ENCODE measurements around the gene ZNF692. TPM values are rescaled to one million over a fixed set of nuclear protein-coding genes. Genes with fewer than 3 reads are reported as not detected.

Gene ZNF692
- polyA plus RNA-seq, 2 donors, result 36.3 to 120 TPM

DNA sequence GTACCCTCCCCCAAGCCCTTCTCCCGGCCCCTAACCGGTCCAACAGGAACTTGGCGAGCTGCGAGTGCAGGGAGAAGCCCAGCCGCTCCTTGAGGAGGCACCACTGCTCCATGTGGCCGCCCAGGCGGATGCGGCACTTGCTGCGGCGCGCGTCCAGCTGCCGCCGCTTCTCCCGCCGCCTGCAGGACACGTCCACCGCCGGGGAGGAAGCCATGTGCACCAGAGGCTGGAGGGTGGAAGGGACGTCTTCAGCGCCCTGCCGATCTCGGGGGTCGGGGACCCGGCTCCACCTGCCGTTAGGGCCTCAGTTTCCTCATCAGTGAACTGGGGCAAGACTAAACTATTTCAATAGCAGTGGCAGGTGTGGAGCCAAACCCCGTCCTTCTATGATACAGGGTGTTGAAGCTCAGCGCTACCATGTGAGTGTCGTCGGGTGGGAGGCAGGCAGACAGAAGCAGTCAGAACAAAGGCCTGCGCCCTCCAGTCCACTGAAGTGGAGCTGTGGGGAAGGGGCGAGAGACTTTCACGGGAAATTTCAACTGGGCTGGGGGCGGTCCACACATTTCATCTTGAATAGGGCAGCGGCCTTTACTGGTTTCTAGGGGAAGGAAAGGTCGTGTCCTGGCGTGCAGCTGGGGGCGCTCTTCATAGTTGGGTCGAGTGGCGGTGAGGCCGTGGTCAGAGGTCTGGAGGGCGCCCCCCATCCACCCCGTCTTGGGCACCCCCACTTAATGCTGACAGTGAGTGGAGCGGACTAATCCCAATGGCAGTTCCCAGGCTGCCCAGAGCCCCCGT is 592 bp downstream of the ZNF692 start:
- H3K27ac ChIP-seq (ENCODE audit: low read depth in 2 of 2, low read length in 1 of 2), result peak overlapping the region; percentile 91 to 93
- peaks cover 3 to 13% of the 10 kb centered on the region in 2 donors for H3K4me1 ChIP-seq (ENCODE audit: control insufficient read depth in 2 of 2, insufficient read depth in 2 of 2, low read length in 1 of 2)
- H3K9me3 ChIP-seq (ENCODE audit: control insufficient read depth in 2 of 2, insufficient read depth in 1 of 2, low read depth in 1 of 2, low read length in 1 of 2), result no peaks in the 10 kb centered on the region
- WGBS, 2 donors, result 1% methylated on average over 35 to 45 of the region's 45 CpGs
- no peaks in the 10 kb centered on the region for H3K27me3 ChIP-seq (ENCODE audit: control insufficient read depth in 1 of 2, insufficient read depth in 2 of 2, low read length in 2 of 2)
- H3K36me3 ChIP-seq (ENCODE audit: control insufficient read depth in 2 of 2, insufficient read depth in 2 of 2, low read length in 1 of 2), result peaks cover 2 to 15% of the 10 kb centered on the region in 2 donors
- H3K4me3 ChIP-seq (ENCODE audit: low read depth in 1 of 2, low read length in 2 of 2), result peak overlapping the region; percentile 61 to 73

DNA sequence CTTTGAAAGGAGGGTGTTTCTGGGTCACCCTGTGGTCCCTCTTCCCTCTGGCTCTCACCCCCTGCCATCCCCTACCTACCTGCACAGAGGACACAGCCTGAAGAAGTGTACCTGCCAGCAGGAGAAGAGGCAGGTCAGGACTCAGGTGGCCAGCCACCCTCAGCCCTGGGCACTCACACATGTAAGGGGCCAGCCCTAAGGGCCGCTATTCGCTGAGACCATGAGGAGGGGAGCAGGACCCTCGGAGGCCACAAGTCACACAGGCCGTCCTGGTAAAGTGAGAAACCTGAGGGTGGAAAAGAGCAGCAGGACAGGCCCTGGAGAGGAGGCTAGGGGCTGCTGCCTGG is 1.2 kb downstream of the ZNF692 start:
- peaks cover 3 to 10% of the 10 kb centered on the region in 2 donors for H3K4me1 ChIP-seq (ENCODE audit: control insufficient read depth in 2 of 2, insufficient read depth in 2 of 2, low read length in 1 of 2)
- H3K4me3 ChIP-seq (ENCODE audit: low read depth in 1 of 2, low read length in 2 of 2), result peak overlapping the region; percentile 61 to 73
- 12 to 17% methylated on average over 4 of the region's 4 CpGs for WGBS, 2 donors
- peaks cover 2 to 15% of the 10 kb centered on the region in 2 donors for H3K36me3 ChIP-seq (ENCODE audit: control insufficient read depth in 2 of 2, insufficient read depth in 2 of 2, low read length in 1 of 2)
- peak overlapping the region; percentile 91 to 93 for H3K27ac ChIP-seq (ENCODE audit: low read depth in 2 of 2, low read length in 1 of 2)
- no peaks in the 10 kb centered on the region for H3K27me3 ChIP-seq (ENCODE audit: control insufficient read depth in 1 of 2, insufficient read depth in 2 of 2, low read length in 2 of 2)
- H3K9me3 ChIP-seq (ENCODE audit: control insufficient read depth in 2 of 2, insufficient read depth in 1 of 2, low read depth in 1 of 2, low read length in 1 of 2), result no peaks in the 10 kb centered on the region

DNA sequence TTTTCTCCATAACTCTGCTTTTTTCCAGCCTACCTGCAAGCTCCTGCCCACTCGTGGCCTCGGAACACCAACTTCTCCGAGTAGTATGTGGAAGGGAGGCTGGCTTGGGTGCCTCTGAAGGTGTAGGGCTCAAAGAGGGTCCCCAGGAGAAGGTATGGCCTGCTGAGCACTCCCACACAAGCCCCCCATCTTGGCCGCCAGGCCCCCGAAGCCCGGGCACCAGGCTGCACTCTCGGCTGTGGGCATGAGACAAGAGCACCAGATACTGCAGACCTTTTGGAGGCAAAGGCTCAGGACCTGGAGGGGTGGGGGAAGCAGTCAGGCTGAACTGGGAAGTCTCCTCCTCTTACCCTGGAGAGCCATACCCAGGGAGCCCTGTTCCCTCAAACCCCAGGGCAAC is 1.7 kb downstream of the ZNF692 start:
- WGBS, 2 donors, result 86 to 88% methylated on average over 7 of the region's 7 CpGs
- Histone ChIP-seq H3K27ac (ENCODE audit: low read depth in 2 of 2, low read length in 1 of 2) (peak overlapping the region in 1 of 2 donors; percentile 93), H3K27me3 (ENCODE audit: control insufficient read depth in 1 of 2, insufficient read depth in 2 of 2, low read length in 2 of 2) (no peaks in the 10 kb centered on the region), H3K4me1 (ENCODE audit: control insufficient read depth in 2 of 2, insufficient read depth in 2 of 2, low read length in 1 of 2) (peaks cover 3 to 11% of the 10 kb centered on the region in 2 donors), H3K4me3 (ENCODE audit: low read depth in 1 of 2, low read length in 2 of 2) (peak overlapping the region in 1 of 2 donors; percentile 61), H3K9me3 (ENCODE audit: control insufficient read depth in 2 of 2, insufficient read depth in 1 of 2, low read depth in 1 of 2, low read length in 1 of 2) (no peaks in the 10 kb centered on the region), H3K36me3 (ENCODE audit: control insufficient read depth in 2 of 2, insufficient read depth in 2 of 2, low read length in 1 of 2) (peaks cover 2 to 15% of the 10 kb centered on the region in 2 donors)

DNA sequence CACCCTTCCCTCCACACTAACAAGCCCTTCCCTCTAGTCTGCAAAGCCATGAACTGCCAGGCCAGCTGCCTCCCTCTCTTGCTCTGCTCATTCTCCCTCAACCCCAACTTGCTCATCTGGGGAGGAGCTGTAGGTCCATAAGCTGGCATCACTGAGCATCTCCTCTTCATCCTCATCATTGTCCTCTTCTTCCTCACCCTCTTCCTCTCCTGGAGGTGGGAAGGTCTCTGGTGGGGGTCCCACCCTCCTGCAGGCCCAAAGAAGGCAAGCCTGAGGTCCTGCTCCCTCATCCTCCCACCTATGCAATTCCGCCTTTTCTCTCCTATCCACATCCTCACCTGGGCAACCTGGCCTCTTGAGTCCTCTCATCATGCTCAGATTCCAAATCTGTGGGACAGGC is 2.7 kb downstream of the ZNF692 start:
- Histone ChIP-seq H3K27me3 (ENCODE audit: control insufficient read depth in 1 of 2, insufficient read depth in 2 of 2, low read length in 2 of 2) (no peaks in the 10 kb centered on the region), H3K36me3 (ENCODE audit: control insufficient read depth in 2 of 2, insufficient read depth in 2 of 2, low read length in 1 of 2) (peaks cover 2 to 17% of the 10 kb centered on the region in 2 donors), H3K27ac (ENCODE audit: low read depth in 2 of 2, low read length in 1 of 2) (no peak overlapping the region), H3K9me3 (ENCODE audit: control insufficient read depth in 2 of 2, insufficient read depth in 1 of 2, low read depth in 1 of 2, low read length in 1 of 2) (no peaks in the 10 kb centered on the region), H3K4me3 (ENCODE audit: low read depth in 1 of 2, low read length in 2 of 2) (no peak overlapping the region), H3K4me1 (ENCODE audit: control insufficient read depth in 2 of 2, insufficient read depth in 2 of 2, low read length in 1 of 2) (peaks cover 3 to 11% of the 10 kb centered on the region in 2 donors)
- WGBS, 2 donors, result 95 to 97% methylated on average over 1 of the region's 1 CpG

DNA sequence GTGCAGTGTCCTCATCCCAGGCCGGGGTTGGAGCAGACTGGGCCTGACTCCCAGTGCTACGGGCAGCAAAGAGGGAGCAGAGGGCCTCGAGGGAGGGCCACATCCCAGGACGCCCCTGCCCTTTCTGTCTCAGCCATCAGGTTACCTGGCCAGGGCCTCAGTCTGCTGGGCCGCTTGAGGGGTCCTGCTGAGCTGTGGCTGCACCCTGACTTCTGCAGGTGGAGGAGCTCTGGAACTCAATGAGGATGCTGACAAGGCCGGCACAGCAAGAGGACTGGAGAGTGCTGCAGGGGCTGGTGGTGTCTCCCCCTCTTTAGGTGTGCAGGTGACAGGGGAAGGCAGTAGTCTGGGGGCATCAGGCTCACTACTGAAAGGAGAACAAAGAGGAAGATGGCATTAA is 3.3 kb downstream of the ZNF692 start:
- Histone ChIP-seq H3K4me1 (ENCODE audit: control insufficient read depth in 2 of 2, insufficient read depth in 2 of 2, low read length in 1 of 2) (peaks cover 3 to 11% of the 10 kb centered on the region in 2 donors), H3K9me3 (ENCODE audit: control insufficient read depth in 2 of 2, insufficient read depth in 1 of 2, low read depth in 1 of 2, low read length in 1 of 2) (no peaks in the 10 kb centered on the region), H3K36me3 (ENCODE audit: control insufficient read depth in 2 of 2, insufficient read depth in 2 of 2, low read length in 1 of 2) (peaks cover 2 to 22% of the 10 kb centered on the region in 2 donors), H3K27me3 (ENCODE audit: control insufficient read depth in 1 of 2, insufficient read depth in 2 of 2, low read length in 2 of 2) (no peaks in the 10 kb centered on the region), H3K4me3 (ENCODE audit: low read depth in 1 of 2, low read length in 2 of 2) (no peak overlapping the region), H3K27ac (ENCODE audit: low read depth in 2 of 2, low read length in 1 of 2) (no peak overlapping the region)
- WGBS, 2 donors, result 87 to 89% methylated on average over 6 of the region's 6 CpGs

DNA sequence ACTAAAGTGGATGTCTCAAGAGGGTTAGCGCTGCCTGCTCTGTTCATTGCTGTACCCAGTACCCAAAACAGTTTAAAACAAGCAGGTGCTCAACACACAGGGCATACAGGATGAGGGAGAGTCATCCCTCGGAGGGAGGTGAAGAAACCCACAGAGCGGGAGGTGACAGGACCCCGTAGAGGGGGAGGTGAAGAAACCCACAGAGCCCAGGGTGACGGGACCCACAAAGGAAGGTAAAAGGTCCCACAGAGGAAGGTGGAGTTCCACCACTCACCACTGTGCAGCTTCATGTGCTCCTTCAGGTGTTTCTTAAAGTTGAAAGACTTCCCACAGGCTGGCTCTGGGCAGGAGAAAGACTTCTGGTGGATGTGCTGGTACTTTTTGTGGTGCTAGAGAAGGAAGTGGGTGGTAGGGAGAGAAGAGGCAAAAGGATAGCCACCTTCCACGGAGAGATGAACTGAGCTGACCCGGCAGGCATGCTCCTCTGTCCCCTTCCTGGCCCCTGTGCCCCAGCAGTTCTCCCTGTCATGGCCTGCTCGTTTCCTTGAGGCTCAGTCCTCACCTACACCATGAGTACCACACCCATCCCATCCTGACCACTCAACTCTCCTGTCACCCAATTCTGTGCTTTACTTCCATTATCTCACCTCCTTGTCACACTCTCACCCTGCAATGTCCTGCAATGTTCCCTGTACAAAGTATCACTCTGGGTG is 5.1 kb downstream of the ZNF692 start:
- peaks cover 3 to 8% of the 10 kb centered on the region in 2 donors for H3K4me1 ChIP-seq (ENCODE audit: control insufficient read depth in 2 of 2, insufficient read depth in 2 of 2, low read length in 1 of 2)
- WGBS, 2 donors, result 80 to 86% methylated on average over 8 of the region's 8 CpGs
- H3K36me3 ChIP-seq (ENCODE audit: control insufficient read depth in 2 of 2, insufficient read depth in 2 of 2, low read length in 1 of 2), result peaks cover 7 to 25% of the 10 kb centered on the region in 2 donors
- no peaks in the 10 kb centered on the region for H3K27me3 ChIP-seq (ENCODE audit: control insufficient read depth in 1 of 2, insufficient read depth in 2 of 2, low read length in 2 of 2)
- no peak overlapping the region for H3K4me3 ChIP-seq (ENCODE audit: low read depth in 1 of 2, low read length in 2 of 2)
- no peak overlapping the region for H3K27ac ChIP-seq (ENCODE audit: low read depth in 2 of 2, low read length in 1 of 2)
- no peaks in the 10 kb centered on the region for H3K9me3 ChIP-seq (ENCODE audit: control insufficient read depth in 2 of 2, insufficient read depth in 1 of 2, low read depth in 1 of 2, low read length in 1 of 2)

DNA sequence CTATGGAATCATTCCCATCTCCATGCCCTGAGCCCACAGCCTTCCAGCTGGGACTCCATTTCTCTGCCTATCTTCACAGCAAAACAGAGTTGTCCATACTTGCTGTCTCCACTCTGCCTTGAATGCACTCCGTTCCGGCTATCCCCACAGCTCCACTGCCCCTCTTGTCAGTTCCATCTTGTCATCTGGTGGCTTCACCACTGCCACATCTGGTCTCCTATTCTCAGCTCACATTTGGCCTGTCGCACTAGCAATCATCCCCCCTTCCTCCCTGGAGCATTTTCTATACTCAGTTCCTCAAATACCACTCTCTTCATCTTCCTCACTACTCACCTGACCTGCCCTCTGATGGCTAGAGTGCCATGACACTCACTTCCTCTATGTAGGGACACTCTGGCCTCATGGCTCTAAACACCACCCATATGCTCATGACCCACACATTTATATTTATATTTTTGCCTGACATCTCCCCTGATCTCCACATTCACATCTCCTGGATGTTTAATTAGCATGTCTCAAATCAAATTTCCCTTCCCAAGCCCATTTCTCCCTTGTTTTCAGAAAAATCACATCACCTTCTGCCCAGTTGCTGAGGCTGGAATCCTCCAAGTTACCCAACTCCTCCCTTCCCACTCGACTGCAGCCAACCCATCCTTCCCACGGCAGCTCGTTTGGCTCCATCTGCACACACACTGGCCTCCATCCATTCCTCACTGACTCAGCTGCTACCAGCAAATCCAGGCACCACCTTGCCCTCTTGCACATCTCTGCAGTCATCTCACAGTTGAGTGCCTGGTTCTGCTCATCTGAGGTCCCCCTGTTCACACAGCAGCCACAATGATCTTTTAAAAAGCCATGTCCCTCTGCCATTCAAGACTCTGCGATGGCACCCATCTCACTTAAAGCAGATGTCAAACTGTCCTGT is 6.1 kb downstream of the ZNF692 start:
- H3K36me3 ChIP-seq (ENCODE audit: control insufficient read depth in 2 of 2, insufficient read depth in 2 of 2, low read length in 1 of 2), result peaks cover 7 to 35% of the 10 kb centered on the region in 2 donors
- peaks cover 2 to 9% of the 10 kb centered on the region in 2 donors for H3K4me1 ChIP-seq (ENCODE audit: control insufficient read depth in 2 of 2, insufficient read depth in 2 of 2, low read length in 1 of 2)
- H3K27me3 ChIP-seq (ENCODE audit: control insufficient read depth in 1 of 2, insufficient read depth in 2 of 2, low read length in 2 of 2), result no peaks in the 10 kb centered on the region
- no peak overlapping the region for H3K27ac ChIP-seq (ENCODE audit: low read depth in 2 of 2, low read length in 1 of 2)
- H3K9me3 ChIP-seq (ENCODE audit: control insufficient read depth in 2 of 2, insufficient read depth in 1 of 2, low read depth in 1 of 2, low read length in 1 of 2), result no peaks in the 10 kb centered on the region
- no peak overlapping the region for H3K4me3 ChIP-seq (ENCODE audit: low read depth in 1 of 2, low read length in 2 of 2)
- 65 to 82% methylated on average over 7 of the region's 7 CpGs for WGBS, 2 donors

DNA sequence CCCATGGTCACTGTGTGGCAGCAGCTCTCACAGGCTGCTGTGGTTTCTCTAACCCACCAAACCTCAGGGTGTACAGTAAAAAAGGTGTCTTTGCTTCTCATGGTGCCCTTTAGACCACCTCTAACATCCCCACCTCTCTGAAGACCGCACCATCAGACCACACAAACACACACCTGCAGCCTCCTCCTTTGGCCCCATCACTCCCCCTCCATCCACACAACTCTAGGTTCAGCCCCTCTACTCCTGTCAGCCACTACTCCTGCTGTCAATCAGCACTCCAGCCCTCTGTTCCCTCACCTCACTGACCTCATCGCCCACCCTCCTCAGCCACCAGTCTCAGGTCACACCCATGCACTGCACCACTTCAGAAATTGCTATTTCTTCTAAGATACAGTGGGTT is 7.5 kb downstream of the ZNF692 start:
- 89 to 92% methylated on average over 2 of the region's 2 CpGs for WGBS, 2 donors
- H3K27me3 ChIP-seq (ENCODE audit: control insufficient read depth in 1 of 2, insufficient read depth in 2 of 2, low read length in 2 of 2), result no peaks in the 10 kb centered on the region
- no peak overlapping the region for H3K4me3 ChIP-seq (ENCODE audit: low read depth in 1 of 2, low read length in 2 of 2)
- peaks cover 0 to 4% of the 10 kb centered on the region in 2 donors for H3K4me1 ChIP-seq (ENCODE audit: control insufficient read depth in 2 of 2, insufficient read depth in 2 of 2, low read length in 1 of 2)
- no peaks in the 10 kb centered on the region for H3K9me3 ChIP-seq (ENCODE audit: control insufficient read depth in 2 of 2, insufficient read depth in 1 of 2, low read depth in 1 of 2, low read length in 1 of 2)
- H3K36me3 ChIP-seq (ENCODE audit: control insufficient read depth in 2 of 2, insufficient read depth in 2 of 2, low read length in 1 of 2), result peaks cover 10 to 48% of the 10 kb centered on the region in 2 donors
- no peak overlapping the region for H3K27ac ChIP-seq (ENCODE audit: low read depth in 2 of 2, low read length in 1 of 2)

DNA sequence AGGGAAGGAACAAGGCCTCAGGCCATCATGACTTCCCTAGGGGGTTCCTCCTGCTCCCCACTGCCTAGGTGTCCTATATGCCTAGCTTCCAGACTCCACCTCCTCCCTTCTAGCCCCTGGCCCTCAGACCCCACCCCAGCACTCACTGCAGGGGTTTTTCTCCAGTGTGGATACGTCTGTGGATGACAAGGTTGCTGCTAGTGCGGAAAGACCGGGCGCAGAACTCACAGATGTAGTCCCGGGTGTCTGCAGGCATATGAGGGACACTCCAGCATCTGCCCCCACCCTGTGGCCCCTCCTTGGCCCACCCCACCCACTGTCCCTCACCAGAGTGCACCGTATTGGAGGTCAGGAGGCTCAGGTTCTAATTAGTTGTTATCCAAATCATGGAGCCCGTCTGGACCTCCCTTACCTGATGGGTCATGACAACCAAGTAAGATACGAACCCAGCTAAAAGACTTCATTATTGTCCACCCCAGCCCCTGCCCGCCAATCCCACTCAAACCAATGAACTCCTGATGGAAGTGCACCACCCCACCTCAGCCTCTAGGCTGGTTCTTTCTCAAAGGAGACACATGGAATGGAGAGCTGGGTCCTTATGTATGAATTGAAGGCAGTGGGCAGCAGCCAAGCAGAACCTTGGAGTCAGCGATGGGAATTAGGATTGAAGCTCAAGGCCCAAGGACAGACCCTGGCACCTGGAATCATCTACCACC is 8.2 kb downstream of the ZNF692 start:
- Histone ChIP-seq H3K36me3 (ENCODE audit: control insufficient read depth in 2 of 2, insufficient read depth in 2 of 2, low read length in 1 of 2) (peaks cover 15 to 50% of the 10 kb centered on the region in 2 donors), H3K27ac (ENCODE audit: low read depth in 2 of 2, low read length in 1 of 2) (no peak overlapping the region), H3K4me1 (ENCODE audit: control insufficient read depth in 2 of 2, insufficient read depth in 2 of 2, low read length in 1 of 2) (peaks cover 0 to 4% of the 10 kb centered on the region in 2 donors), H3K9me3 (ENCODE audit: control insufficient read depth in 2 of 2, insufficient read depth in 1 of 2, low read depth in 1 of 2, low read length in 1 of 2) (no peaks in the 10 kb centered on the region), H3K4me3 (ENCODE audit: low read depth in 1 of 2, low read length in 2 of 2) (no peak overlapping the region), H3K27me3 (ENCODE audit: control insufficient read depth in 1 of 2, insufficient read depth in 2 of 2, low read length in 2 of 2) (no peaks in the 10 kb centered on the region)
- WGBS, 2 donors, result 86% methylated on average over 10 of the region's 10 CpGs
